ENCODE data around the gene LIPN.

Gene LIPN

GRCh38 chr10:88783724-88784123 is 23.9 kb downstream of the LIPN start:
- Histone ChIP-seq H3K36me3 (ENCODE audit: low read length) (no peaks in the 10 kb centered on the region), H3K9me2 (replicated peaks; ENCODE audit: insufficient read depth, low read length) (no peaks in the 10 kb centered on the region), H3K9ac (ENCODE audit: low read length) (no peak overlapping the region), H3K79me2 (ENCODE audit: insufficient read depth, low read length) (no peaks in the 10 kb centered on the region), H2AFZ (ENCODE audit: low read depth, low read length, severe bottlenecking) (no peak overlapping the region), H3K27ac (ENCODE audit: low read depth, low read length) (no peak overlapping the region), H3K4me3 (ENCODE audit: insufficient read depth, low read length, poor library complexity, severe bottlenecking) (no peak overlapping the region), H4K20me1 (ENCODE audit: low read depth, low read length) (no peaks in the 10 kb centered on the region), H3K27me3 (ENCODE audit: low read length) (no peaks in the 10 kb centered on the region), H3F3A (ENCODE audit: insufficient read depth) (no peaks in the 10 kb centered on the region), H3K9me3 (ENCODE audit: insufficient read depth, low read length) (no peaks in the 10 kb centered on the region), H3K4me2 (ENCODE audit: low read depth, low read length, poor library complexity, severe bottlenecking) (no peak overlapping the region)
- TF ChIP-seq EZH2phosphoT487 (conservative IDR thresholded peaks at IDR 0.05; ENCODE audit: low read length): no peak
- no peak for TF ChIP-seq CTCF (IDR thresholded peaks at IDR 0.05; ENCODE audit: insufficient read depth, low read length, poor library complexity, severe bottlenecking)

- TF ChIP-seq CTCF (IDR thresholded peaks at IDR 0.05; ENCODE audit: insufficient read depth, low read length, poor library complexity, severe bottlenecking) (no peak), EZH2phosphoT487 (conservative IDR thresholded peaks at IDR 0.05; ENCODE audit: low read length) (no peak)
- Histone ChIP-seq H3K4me3 (ENCODE audit: insufficient read depth, low read length, poor library complexity, severe bottlenecking) (no peak overlapping the region), H3K9me2 (replicated peaks; ENCODE audit: insufficient read depth, low read length) (no peaks in the 10 kb centered on the region)
Observed at GRCh38 chr10:88786032-88786770, 26.4 kb downstream of the LIPN start.

GRCh38 chr10:88787463-88787862 is 27.6 kb downstream of the LIPN start:
- Histone ChIP-seq H3K27me3 (ENCODE audit: low read length) (no peaks in the 10 kb centered on the region), H4K20me1 (ENCODE audit: low read depth, low read length) (no peaks in the 10 kb centered on the region), H3K79me2 (ENCODE audit: insufficient read depth, low read length) (no peaks in the 10 kb centered on the region), H3K9me2 (replicated peaks; ENCODE audit: insufficient read depth, low read length) (no peaks in the 10 kb centered on the region), H3K9me3 (ENCODE audit: insufficient read depth, low read length) (no peaks in the 10 kb centered on the region), H3K36me3 (ENCODE audit: low read length) (no peaks in the 10 kb centered on the region), H3K9ac (ENCODE audit: low read length) (no peak overlapping the region), H2AFZ (ENCODE audit: low read depth, low read length, severe bottlenecking) (no peak overlapping the region), H3K4me3 (ENCODE audit: insufficient read depth, low read length, poor library complexity, severe bottlenecking) (no peak overlapping the region), H3F3A (ENCODE audit: insufficient read depth) (no peaks in the 10 kb centered on the region), H3K27ac (ENCODE audit: low read depth, low read length) (no peak overlapping the region), H3K4me2 (ENCODE audit: low read depth, low read length, poor library complexity, severe bottlenecking) (no peak overlapping the region)
- no peak for TF ChIP-seq EZH2phosphoT487 (conservative IDR thresholded peaks at IDR 0.05; ENCODE audit: low read length)
- TF ChIP-seq CTCF (IDR thresholded peaks at IDR 0.05; ENCODE audit: insufficient read depth, low read length, poor library complexity, severe bottlenecking): no peak

More at GRCh38 chr10:88786032-88786770, 26.4 kb downstream of the LIPN start:
- Histone ChIP-seq H3K4me2 (ENCODE audit: low read depth, low read length, poor library complexity, severe bottlenecking) (no peak overlapping the region), H3K9me3 (ENCODE audit: insufficient read depth, low read length) (no peaks in the 10 kb centered on the region), H3K79me2 (ENCODE audit: insufficient read depth, low read length) (no peaks in the 10 kb centered on the region), H3K27ac (ENCODE audit: low read depth, low read length) (no peak overlapping the region), H3K36me3 (ENCODE audit: low read length) (no peaks in the 10 kb centered on the region), H3F3A (ENCODE audit: insufficient read depth) (no peaks in the 10 kb centered on the region), H3K27me3 (ENCODE audit: low read length) (no peaks in the 10 kb centered on the region), H4K20me1 (ENCODE audit: low read depth, low read length) (no peaks in the 10 kb centered on the region), H2AFZ (ENCODE audit: low read depth, low read length, severe bottlenecking) (no peak overlapping the region), H3K9ac (ENCODE audit: low read length) (no peak overlapping the region)
